MCF 10A (cell line): ENCODE data around the gene SSR4. TPM values are rescaled to one million over a fixed set of nuclear protein-coding genes. Genes with fewer than 3 reads are reported as not detected.

Experiments used
- BruUV-seq: library from RNA; stranded (reverse); fragments of 400-500 nt; replicated peaks from 2 replicates; lab custom pipeline; 2021; lab: Mats Ljungman, UMichigan
- CTCF ChIA-PET: fragments of 300-600 bp; sonication (Branson Sonifier 250); formaldehyde crosslinking; extraction: SDS; loops from one replicate; lab custom pipeline; 2021; ENCODE audit warnings: antibody characterized with exemption, inconsistent platforms; lab: Yijun Ruan, JAX
- POLR2A ChIA-PET: fragments of 300-600, 350-650 bp; sonication (Branson Sonifier 250); formaldehyde crosslinking; extraction: SDS; loops from one replicate; lab custom pipeline; 2020; ENCODE audit warnings: antibody characterized with exemption, inconsistent platforms; lab: Yijun Ruan, JAX
- DNase-seq: peaks from one replicate; pipeline ENCODE4 v3.0.0-alpha.2; 2018; ENCODE audit not compliant: unreplicated experiment
- H3K27ac Mint-ChIP-seq: one replicate; pipeline ENCODE4 v1.8.0; 2022; ENCODE audit warnings: mild to moderate bottlenecking, low read depth, mixed read lengths; ENCODE audit not compliant: unreplicated experiment
- H3K27me3 Mint-ChIP-seq: one replicate; pipeline ENCODE4 v1.8.0; 2022; ENCODE audit warnings: mixed read lengths; ENCODE audit not compliant: insufficient read depth, unreplicated experiment
- H3K36me3 Mint-ChIP-seq: one replicate; pipeline ENCODE4 v1.8.0; 2022; ENCODE audit warnings: mild to moderate bottlenecking, moderate library complexity, mixed read lengths; ENCODE audit not compliant: insufficient read depth, unreplicated experiment
- H3K4me1 Mint-ChIP-seq: one replicate; pipeline ENCODE4 v1.8.0; 2022; ENCODE audit warnings: mixed read lengths; ENCODE audit not compliant: insufficient read depth, unreplicated experiment
- H3K4me3 Mint-ChIP-seq: one replicate; pipeline ENCODE4 v1.8.0; 2022; ENCODE audit warnings: mild to moderate bottlenecking, moderate library complexity, mixed read lengths; ENCODE audit not compliant: unreplicated experiment
- H3K9me3 Mint-ChIP-seq: one replicate; pipeline ENCODE4 v1.8.0; 2022; ENCODE audit warnings: mixed read lengths; ENCODE audit not compliant: unreplicated experiment
- intact Hi-C: fragments of 100-400 bp; cut with micrococcal nuclease; formaldehyde crosslinking; loops from 2 replicates; pipeline ENCODE4 v1.14.1; 2022
- total RNA-seq: library from RNA; stranded (reverse); gene quantifications from 2 replicates; pipeline ENCODE4 v1.2.3, GENCODE V29; 2022
- TF ChIP-seq, protein P1 (sequence below): fragments of 200-600 bp; IDR thresholded peaks from one replicate; pipeline ENCODE4 v1.8.0; 2022; ENCODE audit warnings: antibody characterized with exemption, mild to moderate bottlenecking; ENCODE audit not compliant: unreplicated experiment

The SSR4 gene
- total RNA-seq, 1 experiment from 2014 or later: 328 TPM

DNA sequence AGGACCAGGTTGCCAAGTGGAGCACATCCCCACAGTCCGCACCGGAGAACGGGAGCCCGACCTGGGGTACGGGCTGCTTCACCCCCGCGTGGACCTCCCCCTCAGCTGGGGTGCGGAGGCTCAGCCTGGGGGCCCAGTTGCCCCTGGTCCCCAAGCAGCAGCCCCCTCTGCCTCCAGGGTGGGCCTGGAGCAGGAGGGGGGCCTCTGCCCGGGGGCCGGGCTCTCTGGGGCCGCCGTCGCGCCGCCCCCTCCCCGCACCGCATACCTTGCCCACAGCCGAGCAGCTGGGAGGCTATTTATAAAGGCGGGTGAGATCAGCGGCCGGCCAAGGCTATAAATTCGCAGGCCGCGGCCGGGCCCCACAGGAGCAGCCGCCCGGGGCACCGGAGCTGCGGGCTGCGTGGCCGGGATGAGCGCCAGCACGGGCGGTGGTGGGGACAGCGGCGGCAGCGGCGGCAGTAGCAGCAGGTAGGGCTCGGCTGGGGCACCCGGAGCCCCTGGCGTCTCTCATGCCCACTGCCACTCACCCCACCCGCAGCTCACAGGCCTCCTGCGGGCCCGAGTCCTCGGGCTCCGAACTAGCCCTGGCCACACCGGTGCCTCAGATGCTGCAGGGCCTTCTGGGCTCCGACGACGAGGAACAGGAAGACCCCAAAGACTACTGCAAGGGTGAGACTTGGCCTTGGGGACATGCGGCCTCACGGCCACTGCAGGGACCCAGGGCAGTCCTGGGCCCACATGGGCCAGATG, 13.6 kb upstream of the SSR4 start, which contains the start of gene SRPK3:
Gene SRPK3, plus strand, starts transcription at position 364 of the 750 bp plus-strand sequence. Its CDS starts 46 bp downstream, at position 410.
- Mint-ChIP-seq H3K4me3 (no peak within 1 kb of the TSS), H3K36me3 (peaks cover 20% of the 10 kb centered on the region), H3K27me3 (no peaks in the 10 kb centered on the region), H3K4me1 (no peaks in the 10 kb centered on the region), H3K27ac (no peak within 1 kb of the TSS), H3K9me3 (no peaks in the 10 kb centered on the region)
- ChIA-PET POLR2A (no interaction called here), CTCF (interaction anchor here (2.0 kb wide), 1 partner anchor 17 kb away, joined by 7 read pairs; the partner anchor contains the start of gene PLXNB3)
- TF ChIP-seq, protein P1, sequence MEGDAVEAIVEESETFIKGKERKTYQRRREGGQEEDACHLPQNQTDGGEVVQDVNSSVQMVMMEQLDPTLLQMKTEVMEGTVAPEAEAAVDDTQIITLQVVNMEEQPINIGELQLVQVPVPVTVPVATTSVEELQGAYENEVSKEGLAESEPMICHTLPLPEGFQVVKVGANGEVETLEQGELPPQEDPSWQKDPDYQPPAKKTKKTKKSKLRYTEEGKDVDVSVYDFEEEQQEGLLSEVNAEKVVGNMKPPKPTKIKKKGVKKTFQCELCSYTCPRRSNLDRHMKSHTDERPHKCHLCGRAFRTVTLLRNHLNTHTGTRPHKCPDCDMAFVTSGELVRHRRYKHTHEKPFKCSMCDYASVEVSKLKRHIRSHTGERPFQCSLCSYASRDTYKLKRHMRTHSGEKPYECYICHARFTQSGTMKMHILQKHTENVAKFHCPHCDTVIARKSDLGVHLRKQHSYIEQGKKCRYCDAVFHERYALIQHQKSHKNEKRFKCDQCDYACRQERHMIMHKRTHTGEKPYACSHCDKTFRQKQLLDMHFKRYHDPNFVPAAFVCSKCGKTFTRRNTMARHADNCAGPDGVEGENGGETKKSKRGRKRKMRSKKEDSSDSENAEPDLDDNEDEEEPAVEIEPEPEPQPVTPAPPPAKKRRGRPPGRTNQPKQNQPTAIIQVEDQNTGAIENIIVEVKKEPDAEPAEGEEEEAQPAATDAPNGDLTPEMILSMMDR: no peak
- intact Hi-C loops: no loop called here
- no peak for DNase-seq
- no TSS peak for BruUV-seq

- no peak for DNase-seq
- no peaks in the 10 kb centered on the region for H3K27me3 Mint-ChIP-seq
- peaks cover 17% of the 10 kb centered on the region for H3K36me3 Mint-ChIP-seq
- CTCF ChIA-PET: no interaction called here
- POLR2A ChIA-PET: interaction anchor here (0.8 kb wide), 1 partner anchor 50 kb away, joined by 3 read pairs; no protein-coding TSS in a partner anchor
- H3K27ac Mint-ChIP-seq: no peak overlapping the region
- no peaks in the 10 kb centered on the region for H3K9me3 Mint-ChIP-seq
- no TSS peak for BruUV-seq
- intact Hi-C loops: no loop called here
- H3K4me1 Mint-ChIP-seq: no peaks in the 10 kb centered on the region
- TF ChIP-seq, protein P1: no peak
- H3K4me3 Mint-ChIP-seq: no peak overlapping the region
Measured at GRCh38 chrX:153781428-153782047, 12.9 kb upstream of the SSR4 start.

DNA sequence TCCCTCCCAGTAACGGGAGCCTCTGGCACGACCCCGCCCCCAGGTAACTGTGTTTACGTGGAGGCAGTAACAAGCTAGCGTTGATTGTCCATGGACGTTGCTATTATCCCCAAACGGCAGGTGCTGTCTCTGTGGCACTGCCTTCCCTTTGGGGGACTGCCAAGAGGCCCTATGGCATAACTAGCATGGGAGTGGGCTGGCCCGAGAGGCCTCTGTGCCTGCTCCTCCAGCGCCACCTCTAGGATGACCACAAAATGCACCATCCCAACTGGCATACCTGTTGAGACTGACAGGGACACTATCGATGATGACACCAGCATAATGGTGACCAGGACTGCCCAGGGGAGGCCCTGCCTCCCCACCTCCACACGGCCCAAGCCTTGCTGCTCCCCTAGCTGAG, 12.2 kb upstream of the SSR4 start:
- Mint-ChIP-seq H3K27me3 (no peaks in the 10 kb centered on the region), H3K9me3 (no peaks in the 10 kb centered on the region), H3K4me1 (no peaks in the 10 kb centered on the region), H3K27ac (no peak overlapping the region), H3K4me3 (no peak overlapping the region), H3K36me3 (peaks cover 20% of the 10 kb centered on the region)
- TF ChIP-seq, protein P1: no peak
- BruUV-seq: no TSS peak
- CTCF ChIA-PET: no interaction called here
- DNase-seq: no peak
- intact Hi-C loops: no loop called here
- POLR2A ChIA-PET: interaction anchor here (0.8 kb wide), 1 partner anchor 51 kb away, joined by 3 read pairs; no protein-coding TSS in a partner anchor

DNA sequence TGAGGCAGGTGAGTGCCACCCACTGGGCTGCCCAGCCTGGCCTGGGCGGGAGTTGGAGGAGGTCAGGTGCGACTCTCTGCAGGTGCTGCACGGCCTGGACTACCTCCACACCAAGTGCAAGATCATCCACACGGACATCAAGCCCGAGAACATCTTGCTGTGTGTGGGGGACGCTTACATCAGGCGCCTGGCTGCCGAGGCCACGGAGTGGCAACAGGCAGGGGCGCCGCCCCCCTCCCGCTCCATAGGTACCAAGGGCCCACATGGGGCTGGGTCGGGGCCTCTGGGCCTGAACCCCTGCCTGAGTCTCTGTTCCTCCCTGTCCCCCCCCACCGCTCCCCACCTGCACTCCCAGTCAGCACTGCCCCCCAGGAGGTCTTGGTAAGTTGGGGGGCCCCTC, 11.6 kb upstream of the SSR4 start:
- Mint-ChIP-seq H3K4me3 (no peak overlapping the region), H3K4me1 (no peaks in the 10 kb centered on the region), H3K27ac (no peak overlapping the region), H3K36me3 (peaks cover 20% of the 10 kb centered on the region), H3K27me3 (no peaks in the 10 kb centered on the region), H3K9me3 (no peaks in the 10 kb centered on the region)
- no peak for DNase-seq
- ChIA-PET POLR2A (no interaction called here), CTCF (no interaction called here)
- no TSS peak for BruUV-seq
- TF ChIP-seq, protein P1: no peak
- intact Hi-C loops: no loop called here
